ENCODE results near the gene CFAP221.

GRCh38 chr2:119496682-119497081 lies 47.6 kb upstream of the CFAP221 start:
- no peak for TF ChIP-seq YY1 (IDR thresholded peaks at IDR 0.05; ENCODE audit: insufficient read depth, insufficient read length)
- TF ChIP-seq SUZ12 (IDR thresholded peaks at IDR 0.05; ENCODE audit: extremely low read depth, insufficient read depth, insufficient read length), result no peak
- TF ChIP-seq ZNF274 (IDR thresholded peaks at IDR 0.05; ENCODE audit: low read depth, low read length), result no peak

Measured in NT2/D1 (cell line).